NCI-H345 (cell line): ENCODE results near the gene MBOAT2.
"Not testable (repeated sequence)": the region's sequence is repeated elsewhere in the genome, so short reads cannot be mapped to it uniquely, and the experiment has no call there.

Source experiments
- DNase-seq: peaks from one replicate; lab custom pipeline; 2025; lab: John Stamatoyannopoulos, UW

Gene MBOAT2

DNA sequence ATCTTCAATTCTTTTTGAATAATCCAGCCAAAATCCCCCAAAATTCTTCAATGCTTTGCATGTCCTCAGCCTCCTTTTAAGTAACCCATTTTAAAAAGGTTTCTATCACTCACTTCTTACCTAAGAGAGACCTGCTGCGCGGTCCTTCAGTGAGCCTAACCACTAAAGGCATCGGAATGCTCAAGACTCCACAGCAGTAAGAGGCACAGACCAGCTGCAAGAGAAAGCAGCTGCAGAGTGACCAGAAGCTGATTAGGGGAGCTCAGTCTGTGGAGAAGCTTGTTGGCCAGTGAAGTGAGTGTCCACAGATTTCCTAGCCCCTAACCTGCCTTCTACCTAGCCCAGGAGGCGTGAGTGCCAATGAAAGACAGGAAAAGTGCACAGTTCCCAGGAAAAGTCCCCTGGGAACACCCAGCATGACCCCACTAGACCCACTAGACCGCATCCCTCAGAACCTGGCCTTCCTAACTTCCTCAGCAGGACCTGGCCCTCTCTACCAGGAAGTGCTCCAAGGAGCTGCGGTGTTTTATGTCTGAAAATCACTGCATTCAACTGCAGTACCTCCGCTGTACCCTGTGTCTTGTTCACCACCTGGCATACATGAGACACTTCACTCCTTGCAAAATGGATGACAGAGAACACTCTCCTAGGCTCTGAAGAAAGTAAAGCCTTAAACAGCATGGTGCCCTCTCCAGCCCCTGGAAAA lies 10.1 kb downstream of the MBOAT2 start:
- no peak for DNase-seq

- no peak for DNase-seq
Observed at GRCh38 chr2:8992643-8993042, 10.8 kb downstream of the MBOAT2 start.

DNA sequence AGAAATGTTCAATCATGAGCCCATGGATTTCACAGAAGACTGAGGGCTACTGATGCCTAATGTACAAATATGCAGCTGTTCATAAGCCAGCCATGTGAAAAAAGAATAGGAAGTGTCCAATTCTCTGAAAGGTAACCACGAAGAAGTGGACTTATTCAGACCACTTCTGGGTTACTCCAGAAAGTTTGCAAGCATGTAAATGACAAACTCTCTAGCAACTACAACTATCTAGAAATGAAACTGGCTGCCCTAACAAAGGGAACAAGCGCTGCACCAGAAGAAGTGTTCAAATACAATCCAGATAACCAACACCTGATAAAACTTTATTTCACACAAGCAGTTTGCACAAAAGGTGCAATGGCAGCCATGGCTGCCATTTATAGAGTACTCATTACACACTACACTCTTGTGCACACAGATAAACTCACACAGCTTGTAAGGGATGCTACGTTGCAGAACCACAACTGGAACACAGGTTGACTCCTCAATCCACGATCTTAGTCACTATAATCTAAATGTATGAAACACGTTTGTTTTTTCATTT lies 13.9 kb downstream of the MBOAT2 start:
- no peak for DNase-seq

- no peak for DNase-seq
Observed at GRCh38 chr2:8987410-8987809, 16.1 kb downstream of the MBOAT2 start.

DNA sequence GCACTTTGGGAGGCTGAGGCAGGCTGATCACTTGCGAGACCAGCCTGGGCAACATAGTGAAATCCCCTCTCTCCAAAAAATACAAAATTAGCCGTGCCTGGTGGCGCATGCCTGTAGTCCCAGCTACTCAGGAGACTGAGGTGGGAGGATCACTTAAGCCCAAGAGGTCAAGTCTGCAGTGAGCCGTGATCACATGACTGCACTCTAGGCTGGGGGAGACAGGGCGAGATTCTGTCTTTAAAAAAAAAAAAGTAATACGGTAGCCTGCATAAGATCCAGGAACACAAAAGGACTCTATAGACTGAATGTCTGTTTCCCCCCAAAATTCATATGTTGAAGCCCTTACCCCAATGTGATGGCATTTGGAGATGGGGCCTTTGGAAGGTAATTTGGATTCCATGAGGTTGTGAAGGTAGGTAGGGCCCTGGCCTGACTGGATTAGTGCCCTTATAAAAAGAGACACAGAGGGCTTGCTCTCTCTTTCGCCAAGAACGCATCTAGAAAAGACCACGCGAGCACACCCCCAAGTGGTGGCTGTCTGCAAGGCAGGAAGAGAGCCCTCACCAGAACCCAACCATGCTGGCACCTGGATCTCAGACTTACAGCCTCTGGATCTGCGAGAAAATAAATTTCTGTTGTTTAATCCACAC lies 17.0 kb downstream of the MBOAT2 start:
- DNase-seq: no peak

DNA sequence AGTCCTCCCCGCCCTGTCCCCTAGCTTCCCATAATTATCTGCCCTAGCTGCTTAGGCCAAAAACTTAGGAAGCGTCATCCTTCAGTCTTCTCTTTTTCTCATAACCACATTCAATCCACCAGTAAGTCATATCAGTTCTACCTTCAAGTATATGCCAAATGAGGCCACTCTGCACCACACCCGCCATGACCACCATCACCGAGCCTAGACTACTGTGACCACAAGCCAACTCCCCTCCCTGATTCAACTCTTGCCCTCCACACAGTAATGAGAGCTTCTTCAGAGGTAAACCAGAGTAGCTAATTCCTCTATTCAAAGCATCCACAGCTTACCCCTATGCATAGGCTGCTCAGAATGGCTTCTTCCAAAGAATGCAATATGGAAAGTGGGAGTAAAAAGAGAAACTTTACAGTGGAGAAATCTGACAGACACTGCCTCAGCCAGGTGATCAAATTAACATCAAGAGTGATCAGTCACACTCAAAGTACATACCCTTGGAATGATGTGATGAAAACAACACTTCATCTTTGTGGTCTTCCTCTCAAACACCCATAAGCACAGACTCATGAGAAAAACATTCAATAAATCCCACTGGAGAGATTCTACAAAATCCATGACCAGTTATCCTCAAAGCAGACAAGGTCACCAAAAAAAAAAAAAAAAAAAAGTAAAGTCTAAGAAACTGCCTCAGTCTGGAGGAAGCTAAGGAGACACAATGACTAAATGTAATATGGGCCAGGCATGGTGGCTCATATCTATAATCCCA lies 17.7 kb downstream of the MBOAT2 start:
- no peak for DNase-seq

- no peak for DNase-seq
Observed at GRCh38 chr2:8984855-8985254, 18.6 kb downstream of the MBOAT2 start.

- DNase-seq: no peak
Observed at GRCh38 chr2:8984157-8984556, 19.3 kb downstream of the MBOAT2 start.

- no peak for DNase-seq
Observed at GRCh38 chr2:8983571-8983970, 19.9 kb downstream of the MBOAT2 start.

- DNase-seq: no peak
Observed at GRCh38 chr2:8981876-8982275, 21.6 kb downstream of the MBOAT2 start.

GRCh38 chr2:8980096-8980495 lies 23.4 kb downstream of the MBOAT2 start:
- no peak for DNase-seq

GRCh38 chr2:8977758-8978157 lies 25.7 kb downstream of the MBOAT2 start:
- DNase-seq: no peak

DNA sequence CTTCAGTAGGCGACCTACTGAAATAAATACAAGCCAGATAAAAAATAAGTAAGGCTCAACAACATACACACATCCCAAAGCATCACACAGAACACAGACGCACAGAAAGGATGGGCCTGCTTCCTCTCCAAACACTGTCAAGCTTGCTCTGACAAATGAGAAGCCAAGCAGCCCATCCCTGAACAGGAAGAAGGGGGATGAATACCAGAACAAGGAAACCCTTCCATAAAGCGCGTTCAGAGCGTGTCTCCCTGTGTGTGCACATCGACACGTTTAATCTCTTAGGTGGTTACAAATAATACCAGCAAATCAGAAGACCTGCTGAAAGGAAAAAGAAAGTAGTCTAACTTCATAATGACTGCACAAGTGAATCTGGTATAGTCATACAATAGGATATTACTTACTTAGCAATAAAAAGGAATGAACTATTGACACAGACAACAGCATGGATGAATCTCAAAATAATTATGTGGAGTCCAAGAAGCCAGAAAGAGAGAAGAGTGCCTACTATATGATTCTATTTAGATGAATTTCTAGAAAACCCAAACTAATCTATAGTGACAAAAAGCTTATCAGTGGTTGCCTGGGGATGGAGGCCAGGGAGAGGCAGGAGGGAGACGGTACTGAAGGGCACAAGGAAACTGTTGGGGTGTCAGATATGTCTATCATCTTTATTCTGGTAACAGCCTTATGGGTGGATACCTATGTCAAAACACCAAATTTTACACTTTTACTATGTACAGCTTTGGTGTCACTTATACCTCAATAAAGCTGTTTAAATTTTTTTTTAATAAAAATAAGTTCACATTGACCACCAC lies 26.8 kb downstream of the MBOAT2 start:
- DNase-seq: no peak

DNA sequence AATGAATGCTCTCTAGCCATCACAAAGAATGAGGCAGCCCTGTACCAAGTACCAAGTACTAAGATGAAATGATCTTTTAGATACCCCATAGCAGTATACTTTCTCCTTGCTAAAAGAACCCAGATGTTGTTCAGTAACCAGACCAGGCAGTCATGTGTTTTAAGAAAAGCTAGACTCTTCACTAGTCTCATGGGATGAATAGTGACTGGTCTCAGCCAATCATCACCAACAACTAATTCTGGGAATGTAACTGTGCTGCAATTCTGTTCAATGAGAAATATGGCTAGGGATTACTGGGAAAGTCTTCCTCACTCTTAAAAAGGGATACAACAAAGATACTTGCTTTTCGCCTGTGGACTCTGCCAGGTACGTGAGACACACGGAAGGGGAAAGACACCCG lies 29.5 kb downstream of the MBOAT2 start:
- DNase-seq: no peak

GRCh38 chr2:8973017-8973416 lies 30.5 kb downstream of the MBOAT2 start:
- DNase-seq: not testable (repeated sequence)

DNA sequence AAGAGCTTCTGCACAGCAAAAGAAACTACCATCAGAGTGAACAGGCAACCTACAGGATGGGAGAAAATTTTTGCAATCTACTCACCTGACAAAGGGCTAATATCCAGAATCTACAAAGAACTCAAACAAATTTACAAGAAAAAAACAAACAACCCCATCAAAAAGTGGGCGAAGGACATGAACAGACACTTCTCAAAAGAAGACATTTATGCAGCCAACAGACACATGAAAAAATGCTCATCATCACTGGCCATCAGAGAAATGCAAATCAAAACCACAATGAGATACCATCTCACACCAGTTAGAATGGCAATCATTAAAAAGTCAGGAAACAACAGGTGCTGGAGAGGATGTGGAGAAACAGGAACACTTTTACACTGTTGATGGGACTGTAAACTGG lies 30.9 kb downstream of the MBOAT2 start:
- not testable (repeated sequence) for DNase-seq

DNA sequence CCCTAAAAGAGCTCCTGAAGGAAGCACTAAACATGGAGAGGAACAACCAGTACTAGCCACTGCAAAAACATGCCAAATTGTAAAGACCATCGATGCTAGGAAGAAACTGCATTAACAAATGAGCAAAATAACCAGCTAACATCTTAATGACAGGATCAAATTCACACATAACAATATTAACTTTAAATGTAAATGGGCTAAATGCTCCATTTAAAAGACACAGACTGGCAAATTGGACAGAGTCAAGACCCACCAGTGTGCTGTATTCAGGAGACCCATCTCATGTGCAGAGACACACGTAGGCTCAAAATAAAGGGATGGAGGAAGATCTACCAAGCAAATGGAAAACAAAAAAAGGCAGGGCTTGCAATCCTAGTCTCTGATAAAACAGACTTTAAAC lies 34.1 kb downstream of the MBOAT2 start:
- DNase-seq: not testable (repeated sequence)

GRCh38 chr2:8966123-8966908 lies 37.2 kb downstream of the MBOAT2 start:
- DNase-seq: no peak

- DNase-seq: no peak
Observed at GRCh38 chr2:8965216-8965969, 38.1 kb downstream of the MBOAT2 start.

- DNase-seq: no peak
Observed at GRCh38 chr2:8962890-8963289, 40.6 kb downstream of the MBOAT2 start.
